Activated CD8-positive, alpha-beta T cell treated with anti-CD3 and anti-CD28 coated beads for 36 hours (primary cell): ENCODE data around the gene MRPL28. TPM values are rescaled to one million over a fixed set of nuclear protein-coding genes. Genes with fewer than 3 reads are reported as not detected.

ENCODE experiments used
- ATAC-seq: fragments of 200-7000 bp; cut with Tn5 transposase; one replicate; pipeline ENCODE4 v1.10.0; 2021; ENCODE audit warnings: mild to moderate bottlenecking, moderate library complexity
- CTCF ChIA-PET: fragments of 350-600 bp; sonication (Branson Sonifier 250); formaldehyde crosslinking; loops from one replicate; lab custom pipeline; 2021; ENCODE audit warnings: antibody characterized with exemption; lab: Charles Lee
- POLR2A ChIA-PET: fragments of 350-600 bp; sonication (Branson Sonifier 250); formaldehyde crosslinking; loops from one replicate; lab custom pipeline; 2021; ENCODE audit warnings: antibody characterized with exemption; lab: Charles Lee
- DNase-seq: peaks from one replicate; pipeline ENCODE4 v3.0.0-alpha.2; 2020
- H3K27ac Mint-ChIP-seq: one replicate; pipeline ENCODE4 v1.8.0; 2021; ENCODE audit warnings: mild to moderate bottlenecking, mixed read lengths
- H3K27me3 Mint-ChIP-seq: one replicate; pipeline ENCODE4 v1.8.0; 2021; ENCODE audit warnings: mixed read lengths
- H3K36me3 Mint-ChIP-seq: one replicate; pipeline ENCODE4 v1.8.0; 2021; ENCODE audit warnings: low read depth, mixed read lengths
- H3K4me1 Mint-ChIP-seq: one replicate; pipeline ENCODE4 v1.8.0; 2021; ENCODE audit warnings: low read depth, mixed read lengths
- H3K4me3 Mint-ChIP-seq: one replicate; pipeline ENCODE4 v1.8.0; 2021; ENCODE audit warnings: mild to moderate bottlenecking, moderate library complexity, mixed read lengths
- H3K9me3 Mint-ChIP-seq: one replicate; pipeline ENCODE4 v1.8.0; 2021; ENCODE audit warnings: mixed read lengths
- CTCF ChIP-seq: fragments of 200-600 bp; IDR thresholded peaks from one replicate; pipeline ENCODE4 v1.8.0; 2022; ENCODE audit warnings: antibody characterized with exemption, mild to moderate bottlenecking
- intact Hi-C: fragments of 100-400 bp; cut with micrococcal nuclease; formaldehyde crosslinking; loops from one replicate; pipeline ENCODE4 v1.10.0; 2022
- total RNA-seq, 2 experiments: library from RNA; stranded (reverse); gene quantifications; one replicate each; pipeline ENCODE4 v1.2.3, GENCODE V29; 2021

MRPL28 gene
- total RNA-seq, 2 experiments from 2014 or later, result 95.0 to 98.2 TPM

GRCh38 chr16:359067-359763 is 11.1 kb downstream of the MRPL28 start:
- no peaks in the 10 kb centered on the region for H3K36me3 Mint-ChIP-seq
- DNase-seq, result no peak
- H3K27me3 Mint-ChIP-seq, result no peaks in the 10 kb centered on the region
- ATAC-seq, result no peak
- intact Hi-C loops, result loop anchor here (10.0 kb wide), 1 partner anchor 124 kb away; the partner anchor contains the start of gene FAM234A
- H3K4me1 Mint-ChIP-seq, result peaks cover 16% of the 10 kb centered on the region
- no peak overlapping the region for H3K27ac Mint-ChIP-seq
- CTCF ChIA-PET, result no interaction called here
- H3K9me3 Mint-ChIP-seq, result no peaks in the 10 kb centered on the region
- POLR2A ChIA-PET, result no interaction called here
- no peak overlapping the region for H3K4me3 Mint-ChIP-seq
- TF ChIP-seq CTCF, result no peak

- DNase-seq, result no peak
- no peaks in the 10 kb centered on the region for H3K9me3 Mint-ChIP-seq
- no peak for TF ChIP-seq CTCF
- no peaks in the 10 kb centered on the region for H3K36me3 Mint-ChIP-seq
- H3K27ac Mint-ChIP-seq, result no peak overlapping the region
- ATAC-seq, result no peak
- no peaks in the 10 kb centered on the region for H3K27me3 Mint-ChIP-seq
- peaks cover 19% of the 10 kb centered on the region for H3K4me1 Mint-ChIP-seq
- intact Hi-C loops, result loop anchor here (10.0 kb wide), 1 partner anchor 122 kb away; the partner anchor contains the start of gene FAM234A
- H3K4me3 Mint-ChIP-seq, result no peak overlapping the region
- POLR2A ChIA-PET, result no interaction called here
- CTCF ChIA-PET, result interaction anchor here (0.9 to 1.8 kb wide), 3 partner anchors 239 to 291 kb away, joined by 3 to 6 read pairs (median 5); no protein-coding TSS in a partner anchor
These were observed 13.6 kb downstream of the MRPL28 start for GRCh38 chr16:356741-357140.

- ATAC-seq (no peak), DNase-seq (peak; percentile 59)
- Mint-ChIP-seq H3K4me1 (peaks cover 30% of the 10 kb centered on the region), H3K27ac (peak overlapping the region; percentile 83), H3K27me3 (no peaks in the 10 kb centered on the region), H3K4me3 (peak overlapping the region; percentile 40), H3K36me3 (peaks cover 10% of the 10 kb centered on the region), H3K9me3 (no peaks in the 10 kb centered on the region)
- no peak for TF ChIP-seq CTCF
- POLR2A ChIA-PET, result interaction anchor here (1.0 to 1.3 kb wide), 3 partner anchors 10 to 149 kb away, joined by 3 to 5 read pairs (median 3); no protein-coding TSS in a partner anchor
- intact Hi-C loops, result loop anchor here (10.0 kb wide), 1 partner anchor 120 kb away; the partner anchor contains the start of gene FAM234A
- CTCF ChIA-PET, result interaction anchor here (1.0 kb wide), 2 partner anchors 238 to 248 kb away, joined by 3 read pairs; no protein-coding TSS in a partner anchor
These were observed 15.3 kb downstream of the MRPL28 start for GRCh38 chr16:354971-355461.

GRCh38 chr16:354291-354881 is 16.0 kb downstream of the MRPL28 start:
- DNase-seq (no peak), ATAC-seq (no peak)
- TF ChIP-seq CTCF, result no peak
- Mint-ChIP-seq H3K4me3 (peak overlapping the region; percentile 12), H3K9me3 (no peaks in the 10 kb centered on the region), H3K27me3 (no peaks in the 10 kb centered on the region), H3K4me1 (peaks cover 36% of the 10 kb centered on the region), H3K36me3 (peaks cover 13% of the 10 kb centered on the region), H3K27ac (peak overlapping the region; percentile 36)
- POLR2A ChIA-PET, result interaction anchor here (1.0 to 1.7 kb wide), 4 partner anchors 11 to 148 kb away, joined by 3 to 6 read pairs (median 4); no protein-coding TSS in a partner anchor
- CTCF ChIA-PET, result interaction anchor here (1.1 kb wide), 1 partner anchor 100 kb away, joined by 3 read pairs; no protein-coding TSS in a partner anchor
- intact Hi-C loops, result loop anchor here (10.0 kb wide), 1 partner anchor 120 kb away; the partner anchor contains the start of gene FAM234A
